ENCODE results near the gene TNFRSF19.

The TNFRSF19 gene

GRCh38 chr13:23629566-23630272 lies 59.5 kb downstream of the TNFRSF19 start:
- no peak for DNase-seq

DNA sequence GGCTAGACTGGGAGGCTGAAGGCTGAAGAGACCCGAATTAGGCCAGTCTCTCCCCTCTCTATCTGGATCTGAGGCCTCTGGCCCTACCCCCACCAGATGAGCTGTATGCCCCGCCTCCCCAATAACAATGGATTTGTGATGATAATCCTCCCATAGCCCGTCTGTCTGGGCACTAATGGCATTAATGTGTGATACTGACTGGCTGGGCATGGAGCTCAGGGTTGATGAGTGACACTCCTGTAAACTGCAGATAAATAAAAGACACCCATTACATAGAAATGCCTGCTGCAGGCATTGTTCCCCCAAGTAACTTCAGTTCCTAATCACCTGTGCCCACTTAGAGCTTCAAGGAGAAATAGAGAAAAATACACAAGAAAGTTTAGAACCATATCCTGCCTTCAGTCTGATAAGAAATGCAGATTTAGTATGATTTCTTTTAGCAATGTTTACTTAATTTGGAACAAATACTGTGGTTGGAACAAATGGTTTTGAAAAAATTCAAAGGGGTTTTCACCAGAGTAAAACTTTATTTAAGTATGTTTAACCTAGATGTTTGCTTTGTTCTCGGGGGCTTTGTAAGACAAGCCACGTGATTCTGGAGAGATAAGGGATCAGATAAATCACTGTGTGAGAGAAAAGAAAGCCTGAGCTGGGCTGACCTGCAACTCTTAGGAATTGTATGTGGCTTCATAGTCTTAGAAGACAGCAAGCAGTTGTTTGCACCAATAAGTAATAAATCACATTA lies 60.3 kb downstream of the TNFRSF19 start:
- DNase-seq = no peak

GRCh38 chr13:23631311-23632047 lies 61.3 kb downstream of the TNFRSF19 start:
- DNase-seq = no peak

DNA sequence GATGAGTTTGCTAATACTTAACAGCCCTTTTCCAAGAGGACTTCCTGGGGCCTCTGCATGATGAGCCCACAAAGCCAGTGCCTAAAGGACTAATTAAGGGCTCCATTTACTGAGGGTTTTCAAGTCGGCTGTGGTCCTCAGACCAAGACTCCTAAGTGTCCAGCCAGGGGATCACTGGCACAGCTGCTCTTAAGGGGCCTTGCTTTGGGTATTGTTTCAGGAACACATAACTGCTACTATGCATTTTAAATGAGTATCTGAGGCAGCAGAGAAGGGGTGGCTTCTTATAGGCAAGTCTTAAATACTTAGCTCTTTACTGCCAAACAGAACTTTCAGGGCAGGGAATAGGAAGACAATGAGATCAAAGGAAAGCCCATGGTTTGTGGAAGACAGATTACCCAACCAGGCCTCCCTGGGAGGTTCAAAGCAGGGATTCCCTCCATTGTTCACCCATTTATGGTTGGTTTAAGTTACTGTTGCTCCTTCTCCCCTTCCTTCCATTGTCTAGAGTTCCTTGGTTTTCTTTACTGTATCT lies 61.9 kb downstream of the TNFRSF19 start:
- no peak for DNase-seq

GRCh38 chr13:23632741-23633140 lies 62.5 kb downstream of the TNFRSF19 start:
- no peak for DNase-seq

- DNase-seq = no peak
Measured at GRCh38 chr13:23634897-23635296, 64.7 kb downstream of the TNFRSF19 start.

DNA sequence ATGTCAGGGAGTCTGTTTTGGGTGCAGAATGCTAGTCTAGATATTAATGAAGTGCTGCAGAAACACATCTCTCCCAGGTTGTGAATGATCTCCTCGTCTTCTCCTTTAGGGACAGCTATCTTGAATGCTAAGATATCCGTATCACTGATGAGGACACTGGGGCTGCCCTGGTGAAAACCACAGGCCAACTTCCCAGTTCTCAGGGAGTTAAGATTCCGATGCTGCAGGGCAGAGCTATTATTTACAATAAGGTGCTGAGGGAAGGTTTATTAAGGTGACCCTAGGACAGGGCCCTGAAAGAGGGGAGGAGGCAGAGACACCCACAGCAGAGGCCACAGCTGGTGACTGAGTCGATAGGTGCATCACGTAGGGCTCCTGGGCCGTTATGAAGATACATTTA lies 66.1 kb downstream of the TNFRSF19 start:
- no peak for DNase-seq

DNA sequence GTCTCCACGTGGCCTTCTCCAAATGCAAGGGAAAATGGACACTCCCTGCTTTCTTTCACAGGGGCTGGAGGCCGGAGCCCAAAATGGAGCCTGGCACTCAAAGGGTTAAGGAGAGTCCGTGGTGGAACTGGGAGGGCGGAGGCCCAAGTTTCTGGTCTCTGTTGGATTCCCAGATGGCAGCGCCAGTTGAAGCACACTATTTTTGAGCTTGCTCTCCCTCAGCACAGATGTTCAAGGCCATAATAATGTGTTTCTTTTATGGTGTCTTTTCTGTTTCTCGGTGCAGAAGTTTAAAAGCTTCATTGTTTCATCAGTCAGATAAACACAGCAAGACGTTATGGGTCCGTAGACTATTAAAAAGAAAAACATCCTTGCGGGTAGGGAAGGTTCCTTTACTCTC lies 67.6 kb downstream of the TNFRSF19 start:
- no peak for DNase-seq

- DNase-seq = no peak
Measured at GRCh38 chr13:23639674-23640073, 69.5 kb downstream of the TNFRSF19 start.

- no peak for DNase-seq
Measured at GRCh38 chr13:23642110-23642509, 71.9 kb downstream of the TNFRSF19 start.

- no peak for DNase-seq
Measured at GRCh38 chr13:23643338-23644125, 73.3 kb downstream of the TNFRSF19 start.

- no peak for DNase-seq
Measured at GRCh38 chr13:23644126-23644419, 73.9 kb downstream of the TNFRSF19 start.

- DNase-seq = no peak
Measured at GRCh38 chr13:23644527-23645138, 74.4 kb downstream of the TNFRSF19 start.

DNA sequence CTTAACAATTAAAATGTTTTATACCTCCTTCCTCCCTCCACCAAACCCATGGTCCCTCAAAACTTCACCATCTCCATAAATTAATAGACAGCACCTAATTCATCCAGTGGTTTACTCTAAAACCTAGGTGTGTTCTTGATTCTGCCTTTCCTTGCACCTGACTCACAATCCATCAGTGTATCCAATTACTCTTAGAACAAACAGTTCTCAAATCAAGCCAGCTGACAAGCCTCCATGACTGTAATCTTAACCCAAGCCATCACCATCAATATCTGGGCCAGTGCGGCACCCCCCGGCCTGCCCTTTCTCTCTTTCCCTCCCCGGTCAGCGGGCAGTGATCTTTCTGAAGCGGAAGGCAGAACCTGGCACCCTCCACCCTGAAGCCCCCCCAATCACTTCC lies 75.6 kb downstream of the TNFRSF19 start:
- no peak for DNase-seq

DNA sequence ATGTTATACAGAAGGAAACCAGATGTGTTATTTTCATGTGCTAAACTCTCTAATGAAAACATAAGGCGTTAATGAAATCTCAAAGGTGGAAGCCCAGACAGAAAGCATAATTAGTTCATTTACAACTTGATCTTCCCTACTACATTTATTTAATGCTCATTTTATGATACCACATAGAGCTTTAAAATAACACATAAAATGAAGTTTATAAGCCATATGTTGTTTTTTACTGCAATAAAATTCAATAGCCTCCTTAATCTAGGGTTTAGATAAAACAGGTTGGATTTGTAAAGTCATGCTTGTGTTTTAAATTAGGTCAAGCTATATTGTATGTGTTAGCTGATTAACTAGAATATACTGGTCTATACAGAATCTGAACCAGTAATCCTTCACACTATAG lies 81.2 kb downstream of the TNFRSF19 start:
- DNase-seq = no peak

- no peak for DNase-seq
Measured at GRCh38 chr13:23651887-23652286, 81.7 kb downstream of the TNFRSF19 start.

DNA sequence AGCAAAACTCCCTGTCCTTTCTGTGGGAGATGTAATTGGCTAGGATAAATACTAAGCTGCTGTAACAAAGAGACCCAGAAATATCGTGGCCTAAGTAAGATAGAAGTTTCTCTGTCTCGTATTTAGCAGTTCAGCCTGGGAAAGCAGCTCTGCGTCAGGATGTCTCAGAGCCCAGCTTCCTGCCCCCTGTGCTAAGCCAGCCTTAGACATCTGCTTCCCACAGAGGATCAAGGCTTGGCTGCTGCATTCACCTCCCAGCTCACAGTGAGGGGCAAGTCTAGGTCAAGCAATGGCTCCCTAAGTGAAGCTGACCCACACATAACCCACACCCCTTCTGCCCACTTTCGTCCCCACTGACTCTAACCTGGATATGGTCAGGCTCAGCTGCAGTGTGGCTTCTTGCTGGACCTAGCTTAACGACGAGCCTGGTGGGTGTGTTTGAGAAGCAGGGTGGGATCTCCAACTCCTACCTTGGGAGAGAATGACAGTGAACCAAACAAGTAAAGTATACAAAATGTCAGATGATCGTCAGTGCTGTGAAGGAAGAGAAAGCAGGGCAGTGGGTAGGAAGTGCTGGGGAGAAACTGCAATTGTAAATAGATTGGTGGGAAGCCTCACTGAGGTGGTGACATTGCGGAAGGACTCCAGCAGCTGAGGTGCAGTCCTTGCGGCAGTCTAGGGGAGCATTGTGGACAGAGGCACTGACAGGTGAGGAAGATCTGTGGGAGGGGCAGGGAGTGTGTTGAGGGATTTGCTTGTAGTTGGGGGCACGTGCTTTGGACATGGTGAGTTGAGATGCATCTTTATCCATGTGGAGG lies 82.9 kb downstream of the TNFRSF19 start:
- no peak for DNase-seq

DNA sequence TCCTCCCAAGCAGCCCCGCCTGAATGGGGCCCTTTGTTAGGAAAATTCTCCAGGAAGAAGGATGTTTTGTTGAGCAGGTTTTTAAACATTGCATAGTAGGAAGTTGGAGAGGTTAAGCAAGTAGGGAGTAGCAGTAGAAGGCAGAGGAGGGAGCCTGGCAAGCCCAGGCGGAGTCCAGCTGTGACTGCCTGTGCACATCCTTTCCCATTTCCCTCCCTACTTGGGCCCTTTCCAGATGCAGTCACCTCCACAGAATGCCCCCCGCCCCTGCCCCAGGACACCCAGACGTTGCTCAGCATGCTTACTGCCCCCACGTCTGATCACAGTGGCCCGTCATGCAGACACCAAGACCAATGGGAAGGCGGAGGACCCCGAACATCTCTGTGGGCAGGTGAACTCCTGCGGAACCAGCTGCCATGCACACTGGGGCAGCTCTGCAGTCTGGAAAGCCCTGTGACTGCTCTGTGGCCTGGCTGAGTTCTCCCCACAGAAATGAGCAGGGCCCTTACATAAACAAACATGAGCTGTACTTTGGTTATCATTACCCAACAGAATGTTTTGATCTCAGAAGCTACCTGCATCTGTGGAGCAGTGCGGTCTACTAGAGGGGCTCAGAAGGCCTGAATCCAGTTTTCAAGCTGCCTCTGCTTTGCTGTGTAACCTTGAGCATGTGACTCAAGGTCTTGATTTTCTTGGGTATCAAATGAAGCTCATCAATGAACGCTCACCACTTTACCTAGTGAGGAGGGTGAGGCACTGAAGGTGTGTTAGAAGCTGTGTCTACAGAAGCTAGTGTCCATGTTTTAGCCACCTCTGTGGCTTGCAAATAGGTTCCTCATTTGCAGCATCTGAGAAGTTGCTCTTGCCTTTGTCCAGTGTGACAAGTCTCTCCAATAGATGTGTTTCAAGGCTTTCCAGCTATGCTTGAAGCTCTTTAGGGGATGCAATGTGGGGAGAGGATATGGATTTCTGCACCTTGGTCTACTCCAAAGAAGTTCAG lies 84.2 kb downstream of the TNFRSF19 start:
- no peak for DNase-seq

GRCh38 chr13:23655321-23655720 lies 85.1 kb downstream of the TNFRSF19 start:
- no peak for DNase-seq

DNA sequence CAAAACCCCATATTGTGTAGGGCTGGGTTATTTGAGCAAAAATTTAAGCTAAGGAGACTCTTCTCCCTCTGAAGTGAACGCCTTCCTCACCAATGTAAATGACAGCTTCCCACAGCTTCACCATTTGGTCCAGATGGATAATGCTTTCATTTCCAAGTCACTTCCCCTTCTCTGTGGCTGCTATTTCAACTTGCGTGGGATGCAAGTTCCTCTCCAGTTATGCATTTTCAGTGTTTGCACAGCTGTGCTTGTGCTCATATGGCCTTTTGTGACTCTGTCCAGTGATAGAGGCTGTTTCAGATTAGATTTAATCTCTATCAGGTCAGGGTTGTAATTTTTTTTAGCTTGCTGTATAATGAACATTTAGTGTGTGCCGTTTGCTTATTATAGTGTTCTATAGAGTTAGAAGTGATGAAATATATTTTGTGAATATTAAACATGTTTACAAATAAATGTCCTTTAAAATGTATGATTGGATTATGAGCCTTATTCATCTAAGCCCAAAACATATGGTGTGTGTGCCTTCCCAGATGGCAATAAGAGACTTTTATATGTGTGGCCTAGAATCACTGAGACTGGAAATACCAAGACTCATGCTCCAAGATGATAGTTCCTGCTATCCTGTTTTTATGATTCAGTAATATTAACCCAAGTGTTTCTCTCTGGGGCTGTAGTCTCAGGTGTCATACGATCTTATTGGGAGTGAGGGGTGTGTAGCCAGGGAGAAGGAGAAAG lies 86.6 kb downstream of the TNFRSF19 start:
- DNase-seq = peak; percentile 43

All from SIG-M5 (cell line).